Peyer's patch (tissue), 4 donors: Measurements from ENCODE around the gene GPR139. TPM values are rescaled to one million over a fixed set of nuclear protein-coding genes. Genes with fewer than 3 reads are reported as not detected.

Experiments
- DNase-seq, 3 donors: peaks; one replicate each; pipeline ENCODE4 v3.0.0-alpha.2; 2017 to 2019
- H3K27ac ChIP-seq, 4 donors: fragments of 200-600 bp; sonication (generic); one replicate each; pipeline ENCODE4 v1.5.1; 2016 to 2019
- H3K27me3 ChIP-seq, 2 donors: fragments of 200-600 bp; sonication (generic); one replicate each; pipeline ENCODE4 v1.5.1; 2019
- H3K36me3 ChIP-seq, 3 donors: fragments of 200-600 bp; sonication (generic); one replicate each; pipeline ENCODE4 v1.5.1; 2016 to 2019
- H3K4me1 ChIP-seq, 4 donors: fragments of 200-600 bp; sonication (generic); one replicate each; pipeline ENCODE4 v1.5.1; 2016 to 2019
- H3K4me3 ChIP-seq, 4 donors: fragments of 200-600 bp; sonication (generic); 1 replicate in 3 of 4; 2 replicates in 1 of 4; pipeline ENCODE4 v1.5.1; 2016 to 2019; ENCODE audit warnings: mild to moderate bottlenecking in 1 of 4
- H3K9me3 ChIP-seq, 4 donors: fragments of 200-600 bp; sonication (generic); one replicate each; pipeline ENCODE4 v1.5.1; 2016 to 2019; ENCODE audit warnings: mild to moderate bottlenecking in 1 of 4
- POLR2A ChIP-seq, 2 donors: fragments of 450-650 bp; IDR thresholded peaks; one replicate each; pipeline ENCODE4 v1.5.1; 2017; ENCODE audit warnings: antibody characterized with exemption in 2 of 2, mild to moderate bottlenecking in 2 of 2, moderate library complexity in 2 of 2
- total RNA-seq, 4 donors: library from RNA; depleted of rRNA; stranded (reverse); fragments of >200 nt; gene quantifications; one replicate each; pipeline ENCODE4 v1.1.0, GENCODE V29; 2016
- TF ChIP-seq, protein P1 (sequence below), 6 experiments: fragments of 450-650 bp in 4 of 6; fragments of 200-600 bp in 2 of 6; sonication (generic) in 1 of 6; IDR thresholded peaks; one replicate each; pipeline ENCODE4 v1.5.1; 2017 to 2019; ENCODE audit warnings: antibody characterized with exemption in 6 of 6, mild to moderate bottlenecking in 3 of 6, moderate library complexity in 1 of 6

Gene GPR139
- total RNA-seq, 4 donors from 2014 or later, result not detected

DNA sequence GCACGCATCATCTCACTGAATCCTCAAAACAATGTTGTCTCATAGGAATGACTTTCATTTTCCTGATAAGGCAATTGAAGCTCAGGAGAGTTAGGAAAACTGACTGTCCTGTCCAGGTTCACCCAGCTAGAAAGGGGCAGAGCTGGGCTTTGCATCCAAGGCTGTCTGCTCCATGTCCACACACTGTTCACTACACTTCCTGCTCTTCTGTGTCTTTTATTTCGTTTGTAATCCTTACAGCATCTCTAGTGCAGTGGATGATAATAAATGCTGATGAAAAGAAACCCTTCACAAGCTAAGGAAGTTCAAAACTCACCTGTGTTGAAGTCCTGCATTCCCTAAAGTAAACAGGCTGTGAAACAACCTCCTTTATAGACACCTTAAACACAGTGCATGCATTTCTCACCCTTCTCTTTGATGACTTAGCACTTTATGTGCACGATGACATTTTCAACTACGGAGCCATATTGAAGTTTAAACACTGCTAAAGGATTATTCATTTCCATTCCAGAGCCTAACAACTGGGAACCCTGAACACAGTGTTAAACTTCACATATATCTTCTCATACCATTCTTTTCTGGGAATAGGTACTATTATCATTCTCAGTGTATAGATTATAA, 31.0 kb upstream of the GPR139 start:
- no peaks in the 10 kb centered on the region for H3K9me3 ChIP-seq
- TF ChIP-seq, protein P1, sequence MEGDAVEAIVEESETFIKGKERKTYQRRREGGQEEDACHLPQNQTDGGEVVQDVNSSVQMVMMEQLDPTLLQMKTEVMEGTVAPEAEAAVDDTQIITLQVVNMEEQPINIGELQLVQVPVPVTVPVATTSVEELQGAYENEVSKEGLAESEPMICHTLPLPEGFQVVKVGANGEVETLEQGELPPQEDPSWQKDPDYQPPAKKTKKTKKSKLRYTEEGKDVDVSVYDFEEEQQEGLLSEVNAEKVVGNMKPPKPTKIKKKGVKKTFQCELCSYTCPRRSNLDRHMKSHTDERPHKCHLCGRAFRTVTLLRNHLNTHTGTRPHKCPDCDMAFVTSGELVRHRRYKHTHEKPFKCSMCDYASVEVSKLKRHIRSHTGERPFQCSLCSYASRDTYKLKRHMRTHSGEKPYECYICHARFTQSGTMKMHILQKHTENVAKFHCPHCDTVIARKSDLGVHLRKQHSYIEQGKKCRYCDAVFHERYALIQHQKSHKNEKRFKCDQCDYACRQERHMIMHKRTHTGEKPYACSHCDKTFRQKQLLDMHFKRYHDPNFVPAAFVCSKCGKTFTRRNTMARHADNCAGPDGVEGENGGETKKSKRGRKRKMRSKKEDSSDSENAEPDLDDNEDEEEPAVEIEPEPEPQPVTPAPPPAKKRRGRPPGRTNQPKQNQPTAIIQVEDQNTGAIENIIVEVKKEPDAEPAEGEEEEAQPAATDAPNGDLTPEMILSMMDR (IDR thresholded peaks at IDR 0.05), result no peak
- H3K4me1 ChIP-seq, result no peaks in the 10 kb centered on the region

DNA sequence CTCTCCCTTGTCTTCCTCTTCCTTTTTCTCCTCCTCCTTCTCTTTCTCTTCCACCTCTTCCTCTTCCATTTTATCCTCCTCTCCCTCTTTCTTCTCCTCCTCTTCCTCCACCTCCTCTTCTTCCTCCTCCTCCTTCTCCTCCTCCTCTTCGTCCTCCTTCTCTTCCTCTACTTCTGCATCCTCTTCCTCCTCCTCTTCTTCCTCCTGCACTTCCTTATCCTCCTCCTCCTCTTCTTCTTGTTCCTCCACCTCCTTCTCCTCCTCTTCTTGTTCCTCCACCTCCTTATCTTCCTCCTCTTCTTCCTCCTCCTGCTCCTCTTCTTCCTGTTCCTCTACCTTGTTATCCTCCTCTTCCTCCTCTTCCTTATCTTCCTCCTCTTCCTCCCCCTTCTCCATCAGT, 28.8 kb upstream of the GPR139 start:
- no peak for DNase-seq

More for the DNA sequence above, 31.0 kb upstream of the GPR139 start:
- Histone ChIP-seq H3K4me3 (no peak overlapping the region), H3K27ac (no peak overlapping the region), H3K27me3 (no peaks in the 10 kb centered on the region), H3K36me3 (no peaks in the 10 kb centered on the region)
- DNase-seq, result no peak

DNA sequence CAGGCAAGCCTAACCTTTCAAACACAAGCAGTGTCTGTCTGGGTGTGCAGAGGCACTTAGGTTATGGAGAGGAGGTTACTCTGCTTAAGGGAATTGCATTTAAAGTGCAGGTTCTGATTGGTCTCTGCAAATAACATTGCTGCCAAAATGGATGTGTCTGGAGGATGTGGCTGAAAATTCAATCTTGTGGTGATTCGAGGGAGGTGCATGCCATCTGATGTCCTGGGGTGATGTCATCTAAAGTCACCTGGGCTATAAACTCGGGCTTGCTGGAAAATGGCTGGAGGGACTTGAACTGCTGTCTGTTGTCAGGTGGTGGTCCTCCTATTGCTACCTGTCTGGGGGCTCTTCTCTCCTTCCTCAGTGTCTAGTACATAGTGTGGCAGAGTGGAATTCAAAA, 28.3 kb upstream of the GPR139 start:
- H3K36me3 ChIP-seq, result no peaks in the 10 kb centered on the region
- no peaks in the 10 kb centered on the region for H3K4me1 ChIP-seq
- H3K4me3 ChIP-seq, result no peak overlapping the region
- no peak for DNase-seq
- H3K9me3 ChIP-seq, result no peaks in the 10 kb centered on the region
- no peaks in the 10 kb centered on the region for H3K27me3 ChIP-seq
- TF ChIP-seq, protein P1 (IDR thresholded peaks at IDR 0.05), result no peak
- TF ChIP-seq POLR2A (IDR thresholded peaks at IDR 0.05), result no peak
- no peak overlapping the region for H3K27ac ChIP-seq

More for the DNA sequence above, 28.8 kb upstream of the GPR139 start:
- no peaks in the 10 kb centered on the region for H3K36me3 ChIP-seq
- TF ChIP-seq, protein P1 (IDR thresholded peaks at IDR 0.05), result no peak
- TF ChIP-seq POLR2A (IDR thresholded peaks at IDR 0.05), result no peak
- H3K4me3 ChIP-seq, result no peak overlapping the region
- H3K9me3 ChIP-seq, result no peaks in the 10 kb centered on the region
- H3K27ac ChIP-seq, result no peak overlapping the region
- no peaks in the 10 kb centered on the region for H3K4me1 ChIP-seq
- no peaks in the 10 kb centered on the region for H3K27me3 ChIP-seq

DNA sequence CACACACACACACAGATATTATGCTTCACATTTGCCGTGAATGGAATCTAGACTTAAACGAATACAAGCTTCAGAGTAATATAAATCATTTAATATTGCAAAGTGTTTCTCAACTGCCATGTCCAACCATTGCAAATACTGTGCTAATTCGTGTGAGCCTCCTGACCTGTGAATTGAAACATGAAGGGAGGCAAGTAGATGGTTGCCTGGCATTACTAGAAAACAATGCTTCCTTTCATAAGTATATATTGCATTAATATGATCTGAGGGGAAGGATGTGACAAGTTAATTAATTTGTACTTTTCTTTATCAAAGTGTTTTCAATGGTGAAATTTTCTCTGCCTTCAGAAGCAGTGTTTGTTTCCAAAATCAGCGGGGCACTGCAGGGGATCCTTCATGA, 25.7 kb upstream of the GPR139 start:
- H3K4me1 ChIP-seq, result no peaks in the 10 kb centered on the region

DNA sequence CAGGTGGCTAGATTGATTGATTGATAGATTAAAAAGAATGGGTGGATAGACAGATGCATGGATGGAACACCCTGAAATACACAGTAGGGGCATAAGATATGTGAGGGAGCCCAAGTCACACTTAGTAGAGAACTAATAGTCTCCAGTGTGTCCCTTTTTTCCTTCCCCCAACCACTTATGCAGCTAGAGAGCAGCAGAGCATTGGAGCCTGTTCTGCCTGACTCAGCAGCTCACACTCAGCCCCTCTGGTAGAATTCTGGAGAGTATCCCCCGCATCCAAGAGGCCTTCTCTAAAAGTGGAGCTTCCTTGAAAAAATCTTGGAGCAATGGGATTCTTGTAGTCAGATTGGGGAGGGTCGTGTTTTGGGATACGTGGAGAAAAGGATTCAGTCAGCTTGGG, 20.5 kb upstream of the GPR139 start:
- Histone ChIP-seq H3K27ac (no peak overlapping the region), H3K4me1 (no peaks in the 10 kb centered on the region), H3K9me3 (no peaks in the 10 kb centered on the region), H3K36me3 (no peaks in the 10 kb centered on the region), H3K4me3 (no peak overlapping the region), H3K27me3 (no peaks in the 10 kb centered on the region)
- no peak for DNase-seq
- no peak for TF ChIP-seq POLR2A (IDR thresholded peaks at IDR 0.05)
- TF ChIP-seq, protein P1 (IDR thresholded peaks at IDR 0.05), result no peak

More for the DNA sequence above, 25.7 kb upstream of the GPR139 start:
- Histone ChIP-seq H3K27ac (no peak overlapping the region), H3K4me3 (no peak overlapping the region), H3K36me3 (no peaks in the 10 kb centered on the region), H3K27me3 (no peaks in the 10 kb centered on the region), H3K9me3 (no peaks in the 10 kb centered on the region)
- TF ChIP-seq, protein P1 (IDR thresholded peaks at IDR 0.05), result no peak
- TF ChIP-seq POLR2A (IDR thresholded peaks at IDR 0.05), result no peak
- DNase-seq, result no peak
